H9 (cell line): ENCODE data around the gene RAB1B. TPM values are rescaled to one million over a fixed set of nuclear protein-coding genes. Genes with fewer than 3 reads are reported as not detected.

Experiments used
- DNase-seq: peaks from one replicate; pipeline ENCODE4 v3.0.0-alpha.2; 2017
- H2AFZ ChIP-seq: one replicate; pipeline ENCODE4 v1.6.1; 2013; ENCODE audit warnings: mild to moderate bottlenecking, low read length, control low read depth, moderate library complexity
- H2AK5ac ChIP-seq: 2 replicates; pipeline ENCODE4 v1.6.1; 2013; ENCODE audit warnings: low read length, control low read depth, mixed read lengths; ENCODE audit not compliant: insufficient read length
- H2BK120ac ChIP-seq: one replicate; pipeline ENCODE4 v1.6.1; 2013; ENCODE audit warnings: low read depth, mild to moderate bottlenecking, low read length, control low read depth, inconsistent platforms; ENCODE audit not compliant: poor library complexity, severe bottlenecking
- H2BK12ac ChIP-seq: 2 replicates; pipeline ENCODE4 v1.6.1; 2013; ENCODE audit warnings: low read length, control low read depth, mixed read lengths, low read depth; ENCODE audit not compliant: insufficient read length
- H2BK15ac ChIP-seq: 2 replicates; pipeline ENCODE4 v1.6.1; 2013; ENCODE audit warnings: low read depth, low read length, control low read depth
- H2BK20ac ChIP-seq: one replicate; pipeline ENCODE4 v1.6.1; 2013; ENCODE audit warnings: low read depth, mild to moderate bottlenecking, low read length, control low read depth, inconsistent platforms; ENCODE audit not compliant: poor library complexity, severe bottlenecking
- H2BK5ac ChIP-seq: 2 replicates; pipeline ENCODE4 v1.6.1; 2013; ENCODE audit warnings: low read length, control low read depth, mixed read lengths; ENCODE audit not compliant: insufficient read length
- H3K14ac ChIP-seq: 2 replicates; pipeline ENCODE4 v1.6.1; 2013; ENCODE audit warnings: low read length, control low read depth; ENCODE audit not compliant: insufficient read depth
- H3K18ac ChIP-seq: 2 replicates; pipeline ENCODE4 v1.6.1; 2013; ENCODE audit warnings: low read depth, mild to moderate bottlenecking, mixed read lengths, low read length, control low read depth; ENCODE audit not compliant: insufficient read length
- H3K23ac ChIP-seq: 2 replicates; pipeline ENCODE4 v1.6.1; 2013; ENCODE audit warnings: low read length, control low read depth, mixed read lengths, low read depth; ENCODE audit not compliant: insufficient read length
- H3K23me2 ChIP-seq: 2 replicates; pipeline ENCODE4 v1.6.1; 2013; ENCODE audit warnings: low read depth, mild to moderate bottlenecking, mixed read lengths, low read length, control low read depth; ENCODE audit not compliant: insufficient read length, poor library complexity, severe bottlenecking
- H3K27ac ChIP-seq: 2 replicates; pipeline ENCODE4 v1.5.1; 2013; ENCODE audit warnings: low read length, control low read depth, mixed read lengths, low read depth; ENCODE audit not compliant: insufficient read length
- H3K27me3 ChIP-seq: 2 replicates; pipeline ENCODE4 v1.6.1; 2013; ENCODE audit warnings: low read length, control low read depth, inconsistent platforms; ENCODE audit not compliant: insufficient read depth
- H3K4ac ChIP-seq: 2 replicates; pipeline ENCODE4 v1.6.1; 2013; ENCODE audit warnings: low read depth, mild to moderate bottlenecking, control low read depth, inconsistent platforms, low read length, moderate library complexity
- H3K4me1 ChIP-seq: 2 replicates; pipeline ENCODE4 v1.6.1; 2013; ENCODE audit warnings: low read length, control low read depth, inconsistent platforms; ENCODE audit not compliant: insufficient read depth
- H3K4me2 ChIP-seq: 2 replicates; pipeline ENCODE4 v1.6.1; 2013; ENCODE audit warnings: low read length, control low read depth, mixed read lengths; ENCODE audit not compliant: insufficient read length, insufficient read depth
- H3K56ac ChIP-seq: 2 replicates; pipeline ENCODE4 v1.6.1; 2013; ENCODE audit warnings: low read depth, mild to moderate bottlenecking, mixed read lengths, low read length, control low read depth; ENCODE audit not compliant: insufficient read length
- H3K79me1 ChIP-seq: 2 replicates; pipeline ENCODE4 v1.6.1; 2013; ENCODE audit warnings: low read depth, mild to moderate bottlenecking, moderate library complexity, low read length, control low read depth, inconsistent platforms; ENCODE audit not compliant: insufficient read depth, poor library complexity, severe bottlenecking
- H3K79me2 ChIP-seq: 2 replicates; pipeline ENCODE4 v1.6.1; 2013; ENCODE audit warnings: low read length, control low read depth, inconsistent platforms; ENCODE audit not compliant: insufficient read depth
- H3K9ac ChIP-seq: 2 replicates; pipeline ENCODE4 v1.6.1; 2013; ENCODE audit warnings: low read length, control low read depth, mixed read lengths; ENCODE audit not compliant: insufficient read length; ENCODE audit errors: extremely low read depth
- H3K9me3 ChIP-seq: one replicate; pipeline ENCODE4 v1.6.1; 2013; ENCODE audit warnings: low read depth, low read length, inconsistent platforms; ENCODE audit not compliant: control insufficient read depth
- H3T11ph ChIP-seq: one replicate; pipeline ENCODE4 v1.6.1; 2013; ENCODE audit warnings: mild to moderate bottlenecking, low read length, control low read depth, inconsistent platforms
- H4K20me1 ChIP-seq: one replicate; pipeline ENCODE4 v1.6.1; 2013; ENCODE audit not compliant: control insufficient read depth, insufficient read length, insufficient read depth
- H4K5ac ChIP-seq: 2 replicates; pipeline ENCODE4 v1.6.1; 2013; ENCODE audit warnings: low read depth, mild to moderate bottlenecking, mixed read lengths, low read length, control low read depth; ENCODE audit not compliant: insufficient read length
- H4K8ac ChIP-seq: replicated peaks from 2 replicates; pipeline ENCODE4 v1.6.1; 2013; ENCODE audit warnings: low read length, control low read depth, mixed read lengths, low read depth; ENCODE audit not compliant: insufficient read length
- H4K91ac ChIP-seq: 2 replicates; pipeline ENCODE4 v1.6.1; 2013; ENCODE audit warnings: low read depth, mild to moderate bottlenecking, moderate library complexity, mixed read lengths, low read length, control low read depth; ENCODE audit not compliant: insufficient read length
- H3K27ac Mint-ChIP-seq, 3 experiments: 2 replicates in 2 of 3; 3 replicates in 1 of 3; pipeline ENCODE4 v1.8.0; 2020 to 2021; ENCODE audit warnings: mixed read lengths in 3 of 3, mild to moderate bottlenecking in 1 of 3, moderate library complexity in 1 of 3
- H3K27me3 Mint-ChIP-seq: 2 replicates; pipeline ENCODE4 v1.8.0; 2021; ENCODE audit warnings: low read depth, mild to moderate bottlenecking, moderate library complexity, mixed read lengths
- H3K36me3 Mint-ChIP-seq, 3 experiments: 2 replicates in 2 of 3; 3 replicates in 1 of 3; pipeline ENCODE4 v1.8.0; 2020 to 2021; ENCODE audit warnings: low read depth in 3 of 3, mixed read lengths in 3 of 3; ENCODE audit not compliant: insufficient read depth in 1 of 3
- H3K4me1 Mint-ChIP-seq, 2 experiments: 2 replicates each; pipeline ENCODE4 v1.8.0; 2020; ENCODE audit warnings: mixed read lengths in 2 of 2
- H3K4me3 Mint-ChIP-seq, 2 experiments: 2 replicates in 1 of 2; 3 replicates in 1 of 2; pipeline ENCODE4 v1.8.0; 2020 to 2021; ENCODE audit warnings: mild to moderate bottlenecking in 2 of 2, mixed read lengths in 2 of 2, moderate library complexity in 1 of 2
- H3K9me3 Mint-ChIP-seq, 2 experiments: 2 replicates in 1 of 2; 3 replicates in 1 of 2; pipeline ENCODE4 v1.8.0; 2020; ENCODE audit warnings: mild to moderate bottlenecking in 2 of 2, mixed read lengths in 2 of 2, moderate library complexity in 1 of 2
- CTCF ChIP-seq: fragments of 200-600 bp; sonication (generic); conservative IDR thresholded peaks from 3 replicates; pipeline ENCODE4 v1.8.0; 2021; ENCODE audit warnings: antibody characterized with exemption, mild to moderate bottlenecking
- WGBS: extraction: QIAGEN DNeasy Blood & Tissue Kit; methylation state at CpG from one replicate; pipeline ENCODE4 v1.1.7; 2013; ENCODE audit warnings: missing lambda C conversion rate, low lambda C conversion rate, mixed read lengths; ENCODE audit not compliant: insufficient read length; ENCODE audit errors: extremely low coverage; 5-methylcytosine and 5-hydroxymethylcytosine counted together
- total RNA-seq: library from RNA; stranded (reverse); gene quantifications from 2 replicates; pipeline ENCODE4 v1.2.1, GENCODE V29; 2021

Gene RAB1B
- total RNA-seq, 1 experiment from 2014 or later, result 118 TPM

- Mint-ChIP-seq H3K27ac (peak overlapping the region in 2 of 3 experiments; percentile 63 to 64; a peak in 4 of 7 replicates), H3K27me3 (peaks cover 5% of the 10 kb centered on the region; the same call in 1 of the 2 replicates)
- no peak for TF ChIP-seq CTCF
Measured at GRCh38 chr11:66243782-66244535, 24.5 kb upstream of the RAB1B start.

More at GRCh38 chr11:66243782-66244535, 24.5 kb upstream of the RAB1B start:
- Mint-ChIP-seq H3K36me3 (peaks cover 0 to 2% (median 0%) of the 10 kb centered on the region in 3 experiments; a peak in 1 of 7 replicates), H3K4me3 (no peak overlapping the region), H3K4me1 (peaks cover 5% of the 10 kb centered on the region in 2 experiments; a peak in 3 of 4 replicates), H3K9me3 (no peaks in the 10 kb centered on the region)
- Histone ChIP-seq H3K4me2 (no peak overlapping the region), H3K79me2 (no peaks in the 10 kb centered on the region), H2BK15ac (no peak overlapping the region), H3K27ac (no peak overlapping the region), H3K56ac (no peak overlapping the region), H4K20me1 (no peaks in the 10 kb centered on the region), H2BK5ac (no peak overlapping the region), H2BK120ac (no peak overlapping the region), H4K91ac (no peak overlapping the region), H3K18ac (no peak overlapping the region), H2AK5ac (no peak overlapping the region), H3K79me1 (no peaks in the 10 kb centered on the region), H2BK20ac (no peak overlapping the region), H3K23ac (no peak overlapping the region), H3T11ph (no peak overlapping the region), H3K4ac (no peak overlapping the region), H2AFZ (no peak overlapping the region), H3K9ac (no peak overlapping the region), H2BK12ac (no peak overlapping the region), H3K4me1 (no peaks in the 10 kb centered on the region), H3K9me3 (no peaks in the 10 kb centered on the region), H3K14ac (no peak overlapping the region), H3K23me2 (no peaks in the 10 kb centered on the region), H4K5ac (no peak overlapping the region), H3K27me3 (no peaks in the 10 kb centered on the region), H4K8ac (no peak overlapping the region)
- WGBS, result no CpG with 5 or more reads among the region's 13 CpGs
- DNase-seq, result no peak
